ENCODE results near the gene DLGAP1.

Gene DLGAP1

DNA sequence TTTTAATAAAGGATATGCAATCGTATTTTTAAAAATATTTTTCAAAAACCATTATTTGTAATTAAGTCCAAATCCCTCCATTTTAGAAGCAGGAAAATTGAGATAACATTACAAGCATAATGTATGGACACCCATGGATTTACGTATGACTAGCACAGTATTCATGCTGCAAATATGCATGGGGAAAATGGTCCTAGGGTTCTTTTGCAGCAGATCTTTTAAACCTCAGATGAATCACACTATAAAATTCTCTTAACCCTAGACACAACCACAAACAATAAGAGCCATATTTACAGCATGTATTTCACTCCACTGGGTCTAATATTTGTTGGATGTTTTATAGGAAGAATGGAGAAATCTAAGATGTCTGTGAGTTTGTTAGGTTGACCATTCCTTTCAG lies 551.8 kb downstream of the DLGAP1 start:
- no peak for DNase-seq (ENCODE audit: low read depth, low spot score)

DNA sequence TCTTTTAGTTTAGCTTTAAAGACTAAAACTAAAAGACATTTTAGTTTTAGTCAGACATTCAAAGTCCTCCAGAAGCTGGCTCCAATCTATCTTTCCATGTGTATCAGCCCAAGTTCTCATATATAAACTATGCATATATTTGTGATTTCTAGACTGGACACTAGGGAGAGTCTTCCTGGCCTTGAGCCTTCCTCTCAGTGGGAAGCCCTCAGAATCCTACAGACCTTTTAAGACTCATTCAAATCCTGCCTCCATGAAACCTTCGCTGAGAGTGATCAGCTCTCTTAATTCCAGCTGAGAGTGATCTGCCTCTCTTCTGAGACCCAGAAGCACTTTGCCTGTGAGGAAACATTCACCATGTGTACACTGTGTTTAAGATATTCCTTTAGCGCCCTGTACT lies 552.4 kb downstream of the DLGAP1 start:
- no peak for DNase-seq (ENCODE audit: low read depth, low spot score)

DNA sequence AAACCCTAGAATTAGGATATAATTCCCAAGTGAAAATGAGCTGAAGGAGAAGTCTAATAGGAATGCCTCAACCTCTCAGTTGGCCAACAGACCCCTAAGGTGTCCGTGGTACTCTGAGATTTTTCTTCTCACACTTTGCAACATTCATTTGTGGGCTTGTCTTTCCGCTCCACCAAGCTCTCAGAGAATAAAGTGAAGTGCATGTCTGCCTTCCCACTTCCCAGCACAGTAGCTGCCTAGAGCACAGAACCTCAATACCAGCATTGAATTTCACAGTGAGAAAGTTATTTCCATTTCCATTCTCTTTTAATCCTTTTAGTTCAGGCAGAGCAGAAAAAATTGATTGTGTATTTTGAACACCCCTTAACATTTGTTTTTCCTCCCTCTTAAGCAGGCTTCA lies 553.3 kb downstream of the DLGAP1 start:
- DNase-seq (ENCODE audit: low read depth, low spot score): no peak

DNA sequence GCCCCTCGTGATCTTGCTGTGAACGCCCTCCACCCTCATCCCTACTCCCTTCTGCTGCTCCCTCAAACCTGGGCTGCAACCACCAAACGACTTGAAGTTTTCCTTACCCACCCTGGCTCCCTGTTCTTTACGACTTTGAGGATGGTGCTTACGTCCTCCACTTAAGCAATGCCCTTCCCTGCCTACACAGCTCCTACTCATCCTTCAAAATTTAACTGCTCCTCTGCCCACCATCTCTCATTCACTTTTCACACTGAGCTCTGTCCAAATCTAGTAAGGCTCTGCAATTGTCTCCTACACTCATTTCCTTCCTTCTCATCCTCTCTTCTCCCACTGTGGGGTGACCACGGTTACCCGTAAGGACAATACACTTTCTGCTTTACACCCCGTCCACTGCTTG lies 554.1 kb downstream of the DLGAP1 start:
- no peak for DNase-seq (ENCODE audit: low read depth, low spot score)

DNA sequence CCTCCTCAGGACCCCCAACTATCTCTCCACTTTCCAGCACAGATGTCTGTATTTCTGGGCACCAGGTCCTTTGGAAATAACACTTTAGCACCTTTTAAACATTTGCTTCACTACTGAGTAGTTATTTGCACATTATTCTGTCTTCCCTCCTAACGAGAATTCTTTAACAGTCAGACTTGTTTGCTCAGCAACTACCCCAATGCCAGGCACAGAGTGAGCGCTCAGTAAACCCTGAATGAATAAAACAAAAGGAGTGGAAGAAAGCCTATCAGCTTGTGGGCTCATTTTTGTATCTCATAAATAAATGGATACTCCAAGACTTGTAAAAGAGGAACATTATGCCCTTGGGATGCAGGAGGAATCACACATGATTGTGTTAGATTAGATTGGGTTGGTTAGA lies 554.8 kb downstream of the DLGAP1 start:
- DNase-seq (ENCODE audit: low read depth, low spot score): no peak

DNA sequence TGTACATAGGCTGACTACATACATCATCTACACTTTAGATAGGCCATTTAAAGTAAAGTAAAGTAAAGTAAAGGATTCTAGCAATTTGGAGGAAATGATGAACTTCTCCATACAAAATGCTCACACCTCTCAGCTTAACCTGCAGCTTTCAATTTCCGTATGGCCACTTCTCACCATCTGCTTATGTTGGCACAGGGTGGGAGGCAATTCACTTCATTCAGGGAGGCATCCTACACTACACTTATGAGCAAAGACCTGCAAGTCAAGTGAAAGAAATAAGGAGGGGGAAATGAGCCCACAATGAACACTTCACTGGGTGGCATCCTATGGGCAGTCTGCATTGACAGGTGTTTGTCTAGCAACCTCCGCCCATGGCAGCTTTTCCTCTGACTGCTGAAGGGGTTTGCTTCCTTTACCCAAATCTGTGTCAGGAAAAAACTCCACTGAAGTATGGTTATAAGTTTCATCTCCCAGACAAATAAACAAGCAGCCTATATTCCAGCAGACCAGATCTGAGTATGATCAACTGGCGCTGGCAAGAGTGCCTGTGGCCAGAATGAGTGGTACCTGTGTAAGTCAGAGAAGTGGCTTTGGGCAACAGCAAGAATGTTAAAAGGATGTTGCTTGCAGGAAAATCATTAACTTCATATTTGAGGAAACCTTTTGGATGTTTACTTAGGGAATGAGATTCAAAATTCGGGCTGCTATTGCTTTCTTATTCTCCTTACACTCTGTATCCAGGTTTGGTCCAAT lies 556.1 kb downstream of the DLGAP1 start:
- no peak for DNase-seq (ENCODE audit: low read depth, low spot score)

DNA sequence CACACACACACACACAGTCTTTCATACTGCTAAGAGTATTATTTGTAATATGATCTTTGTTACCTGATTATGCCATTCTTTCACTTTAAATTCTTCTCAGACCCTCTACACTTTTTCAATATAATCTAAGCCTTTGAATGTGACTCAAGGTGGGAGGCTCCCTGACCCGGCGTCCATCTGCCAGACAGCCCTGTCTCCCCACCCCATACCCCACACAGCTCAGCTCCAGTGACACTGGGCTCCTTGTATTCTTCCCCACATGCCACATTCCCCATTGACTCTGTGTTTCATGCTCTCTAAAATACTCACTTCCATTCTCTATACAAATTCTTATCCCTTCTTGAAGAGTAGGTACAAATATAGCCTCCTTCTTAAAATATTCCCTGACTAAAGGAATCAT lies 563.0 kb downstream of the DLGAP1 start:
- no peak for DNase-seq (ENCODE audit: low read depth, low spot score)

DNA sequence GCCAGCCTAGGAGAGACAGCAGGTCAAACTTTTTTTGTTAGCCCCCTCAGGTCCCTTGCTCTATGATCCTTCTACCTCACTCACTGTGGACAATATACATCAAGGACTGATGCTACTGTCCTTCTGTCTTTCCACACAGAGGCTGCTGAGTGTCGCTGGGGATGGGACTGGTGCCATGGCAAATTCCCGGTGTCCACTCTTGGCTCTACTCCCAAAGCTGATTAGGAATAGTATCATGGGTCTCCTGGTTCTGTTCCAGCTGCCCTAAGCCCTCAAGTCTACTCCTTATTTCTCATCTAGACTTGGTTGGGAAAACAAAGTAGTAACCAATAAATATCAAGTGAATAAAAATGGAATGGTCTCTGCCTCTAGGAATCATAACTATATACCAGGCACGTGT lies 563.9 kb downstream of the DLGAP1 start:
- DNase-seq (ENCODE audit: low read depth, low spot score): no peak

DNA sequence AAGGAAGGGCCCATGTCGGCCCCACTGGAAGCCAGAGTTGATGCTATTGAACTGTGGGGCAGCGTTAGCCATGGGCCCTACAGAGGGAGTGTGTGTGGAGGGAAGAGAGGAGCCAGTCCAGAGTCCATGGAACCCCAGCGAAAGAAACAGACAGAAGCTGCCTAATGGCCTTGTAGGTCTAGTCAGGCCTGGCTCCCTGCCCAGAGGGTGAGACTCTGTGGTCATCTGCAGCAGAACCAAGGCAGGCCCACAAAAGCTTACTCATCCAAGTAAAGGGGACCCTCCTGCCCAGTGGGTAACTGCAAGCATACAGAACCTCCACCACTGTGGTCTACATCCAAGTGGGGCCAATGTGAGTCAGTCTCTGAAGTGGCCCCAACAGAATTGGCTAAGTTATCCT lies 565.3 kb downstream of the DLGAP1 start:
- no peak for DNase-seq (ENCODE audit: low read depth, low spot score)

DNA sequence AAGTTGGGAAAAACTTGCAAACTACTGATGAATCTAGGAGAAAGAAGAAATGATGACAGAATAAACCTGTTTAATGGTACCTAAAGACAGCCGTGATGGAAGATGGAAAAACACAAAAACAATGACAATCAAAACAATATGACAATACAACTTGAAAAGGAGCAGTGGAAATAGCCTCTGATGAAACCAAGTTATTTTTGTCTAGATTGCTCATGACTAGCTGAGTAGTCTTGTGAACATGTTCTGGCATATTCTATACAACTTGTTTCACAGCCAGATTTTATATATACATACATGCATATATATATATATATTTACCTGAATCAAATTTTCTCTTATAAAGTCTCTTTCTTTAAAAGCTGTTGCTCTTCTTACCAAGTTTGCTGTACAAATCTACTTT lies 566.0 kb downstream of the DLGAP1 start:
- no peak for DNase-seq (ENCODE audit: low read depth, low spot score)

DNA sequence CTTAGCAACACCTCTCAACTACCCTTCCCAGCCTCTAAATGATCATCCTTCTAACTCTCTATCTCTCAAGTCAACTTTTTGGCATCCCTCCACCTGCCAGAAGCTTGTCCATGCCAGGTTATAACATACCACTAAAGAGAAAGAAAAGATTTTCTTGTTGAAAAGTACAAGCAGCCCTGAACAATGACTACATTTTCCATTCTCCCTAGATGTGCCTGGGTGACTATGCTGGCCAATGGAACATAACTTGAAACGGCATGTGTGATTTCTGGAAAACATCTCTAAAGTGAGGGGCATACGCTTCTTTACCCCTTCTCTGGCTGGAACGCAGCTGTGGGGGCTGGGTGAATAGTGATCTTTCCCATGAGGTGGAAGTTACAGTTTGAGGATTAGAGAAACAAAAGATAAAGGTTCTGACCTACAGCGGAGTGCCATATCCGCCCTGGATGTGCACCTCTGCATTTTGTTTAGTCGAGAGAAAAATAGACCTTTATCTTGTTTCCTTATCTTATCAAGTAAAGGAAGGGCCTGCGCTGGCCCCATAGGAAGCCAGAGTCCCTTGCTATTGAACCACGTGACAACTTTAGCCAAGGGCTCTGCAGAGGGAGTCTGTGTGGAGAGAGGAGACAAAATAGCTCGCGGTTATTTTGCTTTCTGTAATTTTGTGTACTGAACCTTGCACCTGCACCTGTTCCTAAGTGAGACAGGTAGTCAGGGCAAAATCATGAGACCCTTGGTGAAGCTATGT lies 568.4 kb downstream of the DLGAP1 start:
- no peak for DNase-seq (ENCODE audit: low read depth, low spot score)

DNA sequence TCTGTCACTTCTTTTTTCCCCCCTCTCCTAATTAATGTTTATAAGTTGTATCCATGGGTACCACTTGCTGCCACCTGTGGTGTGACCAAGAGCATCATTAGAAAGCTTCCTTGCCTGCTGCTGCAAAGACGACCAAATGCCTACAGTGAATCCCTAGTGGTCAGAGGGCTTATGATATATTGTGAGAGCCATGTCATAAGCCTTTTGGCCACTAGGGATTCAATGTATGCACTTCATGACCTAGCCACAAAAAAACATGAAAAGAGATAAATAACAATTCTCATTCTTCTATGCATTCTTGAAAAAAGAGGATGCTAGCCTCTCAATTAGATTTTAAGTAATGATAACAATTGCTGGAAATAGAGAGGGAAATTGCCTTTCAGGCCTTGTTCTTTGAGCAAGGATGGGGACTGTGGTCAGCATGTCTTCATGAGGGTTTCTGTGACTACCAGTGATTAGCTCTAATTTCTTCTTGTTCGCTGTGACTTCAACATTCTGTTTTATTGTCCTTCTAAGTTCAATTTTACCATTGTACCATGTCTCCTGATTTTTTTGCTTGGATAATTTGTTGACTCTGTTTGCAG lies 569.8 kb downstream of the DLGAP1 start:
- DNase-seq (ENCODE audit: low read depth, low spot score): no peak

DNA sequence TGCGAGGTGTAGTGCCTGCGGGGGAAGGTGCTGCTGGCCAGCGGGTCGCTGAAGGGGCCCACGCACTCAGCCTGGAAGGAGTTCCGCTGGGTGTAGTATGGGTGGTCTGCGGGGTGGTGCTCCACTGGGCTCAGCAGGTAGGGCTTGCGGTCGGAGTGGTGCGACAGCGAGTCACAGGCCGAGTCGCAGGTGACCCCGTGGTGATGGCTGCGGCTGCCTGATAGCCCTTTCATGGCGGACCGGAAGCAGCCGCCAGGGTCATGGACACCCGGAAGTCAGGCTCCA lies 575.3 kb downstream of the DLGAP1 start:
- no peak for DNase-seq (ENCODE audit: low read depth, low spot score)

DNA sequence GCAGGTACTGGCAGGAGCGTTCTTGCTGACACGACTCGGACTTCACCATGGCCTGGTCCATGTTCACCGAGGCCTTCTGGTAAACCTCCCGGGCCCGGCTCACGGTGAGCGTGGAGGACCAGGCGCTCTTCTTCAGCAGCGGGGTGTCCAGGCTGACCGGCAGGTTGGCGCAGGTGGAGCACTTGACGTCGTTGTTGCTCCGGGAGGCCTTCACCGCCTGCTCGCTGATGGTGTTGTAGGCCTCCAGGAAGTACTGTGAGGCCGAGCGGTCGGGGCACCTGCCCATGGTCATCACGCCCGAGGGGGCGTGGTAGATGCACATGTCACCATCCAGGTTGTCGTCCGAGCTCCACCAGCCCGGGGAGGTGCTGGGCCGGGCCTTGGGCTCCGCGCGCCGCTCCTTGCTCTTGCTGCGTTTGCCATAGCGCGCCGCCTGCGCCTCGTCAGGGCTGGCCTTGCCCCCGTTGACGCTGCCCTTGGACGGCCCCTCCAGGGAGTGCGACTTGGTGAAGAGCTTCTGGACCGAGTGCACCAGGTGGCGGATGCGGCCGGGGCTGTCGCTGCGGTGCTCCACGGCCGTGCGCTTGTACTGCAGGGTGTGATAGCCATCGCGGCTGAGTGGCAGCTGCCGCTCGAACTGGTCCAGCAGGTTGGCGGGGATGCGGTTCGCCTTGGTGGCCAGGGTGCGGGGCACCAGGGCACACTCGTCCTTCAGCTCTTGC lies 575.8 kb downstream of the DLGAP1 start:
- no peak for DNase-seq (ENCODE audit: low read depth, low spot score)

DNA sequence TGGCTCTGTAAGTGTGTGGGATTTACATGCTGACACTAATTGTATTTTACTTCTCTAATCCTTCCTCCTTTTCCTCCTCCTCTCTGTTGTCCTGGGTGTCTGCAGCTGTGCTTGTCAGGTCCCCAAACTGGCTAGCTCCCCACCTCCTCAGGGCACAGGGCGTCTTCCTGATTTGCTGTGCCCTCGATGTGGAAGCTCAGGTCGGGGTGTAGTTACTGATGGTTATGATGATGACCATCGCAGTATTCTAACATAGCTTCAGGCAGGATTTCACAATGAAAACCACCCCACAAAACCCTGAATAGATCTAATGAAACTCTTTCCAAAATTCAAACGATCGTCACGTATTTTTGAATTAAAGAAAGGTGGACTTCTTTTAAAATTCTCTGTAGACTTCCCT lies 576.7 kb downstream of the DLGAP1 start:
- DNase-seq (ENCODE audit: low read depth, low spot score): no peak

DNA sequence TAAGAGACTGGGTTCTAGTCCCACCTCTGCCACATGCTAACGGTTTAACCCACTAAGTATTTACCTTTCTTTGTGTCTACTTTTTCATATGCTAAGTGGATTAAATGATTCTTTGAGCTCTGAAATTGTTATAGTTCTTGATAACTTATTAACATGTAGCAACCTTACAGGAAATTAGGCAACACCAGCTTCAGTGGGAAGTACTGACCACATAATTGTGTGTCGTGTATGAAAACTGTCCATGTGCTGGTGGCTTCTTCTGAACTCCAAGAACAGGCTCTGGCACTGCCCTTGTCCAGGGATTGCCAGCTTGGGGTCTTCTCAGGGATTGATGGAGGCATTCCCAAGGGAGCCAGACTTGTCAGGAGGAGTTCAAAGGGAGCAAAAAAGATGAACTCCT lies 577.4 kb downstream of the DLGAP1 start:
- no peak for DNase-seq (ENCODE audit: low read depth, low spot score)

DNA sequence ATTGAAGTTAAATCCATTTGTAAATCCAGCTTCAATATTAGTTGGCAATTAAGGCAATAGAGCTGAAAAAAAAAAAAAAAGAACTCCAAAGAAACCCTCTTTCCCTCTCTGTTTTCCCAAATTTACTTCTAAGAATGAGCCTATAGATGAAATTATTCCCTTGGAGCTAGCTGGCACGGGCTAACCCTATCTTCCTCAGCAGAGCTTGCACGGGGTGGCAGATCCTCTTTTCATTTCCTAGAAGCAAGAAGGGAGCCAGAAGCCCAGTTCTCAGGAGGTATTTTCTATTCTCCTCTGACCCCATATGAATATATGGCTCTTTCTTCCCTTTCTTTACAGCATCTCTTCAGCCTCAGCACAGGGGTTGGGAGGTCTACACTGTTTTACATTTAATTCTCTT lies 579.1 kb downstream of the DLGAP1 start:
- no peak for DNase-seq (ENCODE audit: low read depth, low spot score)

DNA sequence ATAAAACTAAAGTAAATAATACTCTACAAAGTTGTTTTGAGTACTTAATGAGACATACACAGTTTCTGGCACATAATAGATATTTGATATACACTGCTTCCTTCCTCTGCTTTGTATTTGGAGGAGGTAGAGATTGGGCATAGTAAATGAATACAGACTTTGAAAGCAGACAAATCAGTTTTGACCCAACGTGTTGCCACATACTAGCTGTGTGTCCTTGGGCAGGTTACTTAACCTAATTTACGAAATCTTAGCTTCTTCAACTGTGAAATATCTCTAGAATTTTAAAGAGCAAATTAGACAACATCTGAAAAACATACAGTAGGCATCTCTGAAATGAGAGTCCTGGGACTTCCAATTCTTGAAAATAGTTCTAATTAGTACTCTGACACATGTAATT lies 579.7 kb downstream of the DLGAP1 start:
- no peak for DNase-seq (ENCODE audit: low read depth, low spot score)

DNA sequence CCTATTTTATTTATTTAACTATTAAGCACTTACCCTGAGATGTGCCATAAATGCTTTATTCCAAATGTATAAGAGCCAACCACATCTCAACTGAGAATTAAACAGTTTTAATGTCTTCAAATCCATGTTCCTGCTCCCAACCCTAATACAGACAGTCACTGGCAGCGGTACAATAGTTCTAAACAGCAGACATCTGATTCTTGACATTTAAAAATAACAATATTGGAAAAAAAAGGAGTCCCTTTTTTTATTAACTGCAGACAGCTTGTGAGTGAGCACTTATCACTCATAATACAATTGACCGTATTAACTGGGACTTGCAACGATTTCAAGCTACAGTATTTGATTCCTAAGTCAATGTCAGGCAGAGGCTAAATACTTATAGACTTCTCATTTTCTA lies 580.5 kb downstream of the DLGAP1 start:
- no peak for DNase-seq (ENCODE audit: low read depth, low spot score)

DNA sequence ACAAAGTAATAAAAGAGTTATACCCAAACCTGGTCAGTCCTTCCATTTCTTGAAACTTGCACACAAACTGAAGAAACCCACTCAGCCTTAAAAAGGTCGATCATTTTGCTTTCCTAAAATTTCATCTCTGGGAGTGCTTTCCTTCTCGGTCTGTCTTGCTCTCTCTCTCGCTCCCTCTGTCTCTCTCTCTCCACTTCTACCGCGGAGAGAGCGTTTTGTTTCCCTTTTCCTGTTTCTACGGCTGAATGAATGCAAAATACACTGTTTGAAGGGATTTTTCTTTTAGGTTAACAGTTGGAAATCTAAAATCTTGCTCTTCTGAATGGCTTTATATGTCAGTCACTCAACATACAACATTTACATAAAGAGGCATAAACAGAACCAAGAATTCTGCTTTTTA lies 581.0 kb downstream of the DLGAP1 start:
- DNase-seq (ENCODE audit: low read depth, low spot score): no peak

DNA sequence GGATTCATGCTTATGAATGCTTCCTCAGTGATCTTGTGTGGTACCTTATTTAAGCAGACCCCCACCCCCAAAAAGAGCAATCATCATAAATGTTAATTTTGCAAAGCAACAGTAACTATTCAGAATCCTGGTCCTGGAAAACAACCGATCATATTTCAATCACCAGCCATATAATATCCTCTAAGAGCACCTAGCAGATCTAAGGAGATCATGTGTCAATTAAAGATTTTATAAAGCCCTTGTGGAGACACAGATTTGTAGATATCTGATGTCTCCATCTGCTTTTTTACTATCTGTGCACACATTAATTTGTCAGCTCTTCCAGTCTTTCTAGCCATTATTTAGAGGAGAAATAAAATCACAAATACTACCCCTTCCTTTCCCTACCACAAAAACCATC lies 581.4 kb downstream of the DLGAP1 start:
- no peak for DNase-seq (ENCODE audit: low read depth, low spot score)

DNA sequence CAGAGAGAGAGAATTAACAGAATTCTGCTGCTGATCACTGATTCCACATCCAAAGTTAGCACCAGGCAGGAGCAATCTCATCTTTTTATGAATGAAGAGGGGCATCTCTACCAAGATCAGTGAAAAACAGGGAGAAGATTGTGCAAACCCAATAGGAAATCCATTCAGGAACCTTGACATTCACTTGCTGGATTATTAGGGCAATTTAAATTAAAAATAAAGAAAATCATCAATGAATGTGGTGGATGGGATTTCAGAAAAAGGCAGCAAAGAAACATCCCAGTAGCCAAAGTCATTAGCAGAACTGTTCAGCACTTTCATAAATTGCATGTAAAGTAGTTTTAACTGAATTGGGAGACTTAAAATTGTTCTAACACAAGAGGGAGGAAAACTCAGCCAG lies 581.9 kb downstream of the DLGAP1 start:
- no peak for DNase-seq (ENCODE audit: low read depth, low spot score)

DNA sequence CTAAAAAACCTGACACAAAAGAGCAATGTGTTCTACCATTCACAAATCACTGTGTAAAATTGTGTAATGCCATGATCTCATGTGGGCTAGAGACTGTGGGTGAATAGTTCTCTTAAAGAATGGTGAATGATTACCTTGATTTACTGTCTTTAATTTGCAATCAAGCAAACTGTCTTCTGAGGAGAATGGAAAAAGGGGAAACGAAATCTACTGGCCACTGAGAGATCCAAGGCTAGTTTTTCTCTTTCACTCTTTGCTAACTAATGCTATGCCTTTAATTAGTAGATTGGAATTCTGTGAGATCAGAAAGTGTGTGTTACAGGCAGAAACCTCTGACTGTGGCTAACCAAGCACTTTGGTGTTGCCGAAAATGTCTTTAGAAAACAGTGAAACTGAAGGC lies 582.5 kb downstream of the DLGAP1 start:
- DNase-seq (ENCODE audit: low read depth, low spot score): no peak

Data from activated CD4-positive, CD25-positive, alpha-beta regulatory T cell treated with anti-CD3 and anti-CD28 coated beads, Interleukin-2, amount 50 U/mL, for 16 hours (primary cell).